Islet precursor cell (in vitro differentiated cells): ENCODE data around the gene KMT5C.
"Not testable (repeated sequence)": the region's sequence is repeated elsewhere in the genome, so short reads cannot be mapped to it uniquely, and the experiment has no call there.

ENCODE experiments used
- DNase-seq: peaks from one replicate; pipeline ENCODE4 v3.0.0-alpha.2; 2018

Gene KMT5C

GRCh38 chr19:55319785-55320184 lies 19.9 kb upstream of the KMT5C start:
- DNase-seq, result peak; percentile 87

- DNase-seq, result no peak
These were observed 18.7 kb upstream of the KMT5C start for GRCh38 chr19:55320844-55321419.

GRCh38 chr19:55321466-55322137 lies 18.1 kb upstream of the KMT5C start:
- no peak for DNase-seq

- no peak for DNase-seq
These were observed 17.3 kb upstream of the KMT5C start for GRCh38 chr19:55322204-55322885.

GRCh38 chr19:55324662-55325061 lies 15.0 kb upstream of the KMT5C start:
- no peak for DNase-seq

- peak; percentile 28 for DNase-seq
These were observed 14.5 kb upstream of the KMT5C start, which contains the start of gene TMEM150B for GRCh38 chr19:55325172-55325571. Gene TMEM150B (minus strand): TSS chr19:55325341. CDS start chr19:55321036, 4,305 bp downstream.

GRCh38 chr19:55328774-55329318 lies 10.8 kb upstream of the KMT5C start:
- not testable (repeated sequence) for DNase-seq

- DNase-seq, result not testable (repeated sequence)
These were observed 9.9 kb upstream of the KMT5C start for GRCh38 chr19:55329791-55330190.

GRCh38 chr19:55333870-55334269 lies 5.8 kb upstream of the KMT5C start:
- peak; percentile 50 for DNase-seq

- DNase-seq, result peak; percentile 53
These were observed 3.6 kb upstream of the KMT5C start for GRCh38 chr19:55336101-55336500.

GRCh38 chr19:55339889-55340783 lies 460 bp downstream of the KMT5C start:
- peak; percentile 56 for DNase-seq

GRCh38 chr19:55340784-55341147 lies 1.1 kb downstream of the KMT5C start:
- DNase-seq, result no peak

- DNase-seq, result peak; percentile 91
These were observed 1.5 kb downstream of the KMT5C start for GRCh38 chr19:55341171-55341588.

GRCh38 chr19:55341595-55342531 lies 2.2 kb downstream of the KMT5C start:
- no peak for DNase-seq

GRCh38 chr19:55344444-55344843 lies 4.8 kb downstream of the KMT5C start:
- DNase-seq, result peak; percentile 65

GRCh38 chr19:55345101-55345817 lies 5.6 kb downstream of the KMT5C start:
- peak; percentile 37 for DNase-seq

GRCh38 chr19:55345818-55346724 lies 6.4 kb downstream of the KMT5C start:
- DNase-seq, result peak; percentile 54

GRCh38 chr19:55346725-55347441 lies 7.2 kb downstream of the KMT5C start:
- peak; percentile 48 for DNase-seq

GRCh38 chr19:55347442-55348009 lies 7.8 kb downstream of the KMT5C start:
- DNase-seq, result peak; percentile 43
